CD4-positive, alpha-beta T cell (primary cell): Measurements from ENCODE around the gene MEIS1. TPM values are rescaled to one million over a fixed set of nuclear protein-coding genes. Genes with fewer than 3 reads are reported as not detected.
"Not testable (repeated sequence)": the region's sequence is repeated elsewhere in the genome, so short reads cannot be mapped to it uniquely, and the experiment has no call there.

Experiments used
- ATAC-seq: fragments of 200-7000 bp; cut with Tn5 transposase; one replicate; pipeline ENCODE4 v1.10.0; 2022; ENCODE audit warnings: mild to moderate bottlenecking; ENCODE audit not compliant: poor library complexity
- CTCF ChIA-PET: fragments of 350-600 bp; sonication (Branson Sonifier 250); formaldehyde crosslinking; loops from one replicate; lab custom pipeline; 2021; ENCODE audit warnings: antibody characterized with exemption, inconsistent platforms; lab: Charles Lee
- POLR2A ChIA-PET: fragments of 350-600 bp; sonication (Branson Sonifier 250); formaldehyde crosslinking; loops from one replicate; lab custom pipeline; 2021; ENCODE audit warnings: antibody characterized with exemption, inconsistent platforms; lab: Charles Lee
- DNase-seq, 14 experiments: peaks; one replicate each; pipeline ENCODE4 v3.0.0-alpha.2; 2013 to 2020; ENCODE audit warnings: mixed read lengths in 2 of 14
- H3K27ac ChIP-seq, 2 donors: one replicate each; pipeline versions ENCODE4 v1.5.1 to v1.7.0; 2013; ENCODE audit warnings: low read length in 2 of 2, low read depth in 1 of 2, mild to moderate bottlenecking in 1 of 2
- H3K27me3 ChIP-seq, 2 experiments: 1 replicate in 1 of 2; 2 replicates in 1 of 2; pipeline versions ENCODE4 v1.6.1 to v1.7.0; 2013; ENCODE audit warnings: low read length in 2 of 2, control low read depth in 1 of 2, mild to moderate bottlenecking in 1 of 2, moderate library complexity in 1 of 2; ENCODE audit not compliant: insufficient read depth in 2 of 2, control insufficient read depth in 1 of 2
- H3K36me3 ChIP-seq: one replicate; pipeline ENCODE4 v1.6.1; 2013; ENCODE audit warnings: low read length, control low read depth; ENCODE audit not compliant: insufficient read depth
- H3K4me1 ChIP-seq: one replicate; pipeline ENCODE4 v1.6.1; 2013; ENCODE audit warnings: low read length, control low read depth; ENCODE audit not compliant: insufficient read depth
- H3K4me3 ChIP-seq: one replicate; pipeline ENCODE4 v1.5.1; 2013; ENCODE audit warnings: mild to moderate bottlenecking, low read length, moderate library complexity
- H3K9me3 ChIP-seq, 2 experiments: 1 replicate in 1 of 2; 2 replicates in 1 of 2; pipeline versions ENCODE4 v1.6.1 to v1.7.0; 2013; ENCODE audit warnings: low read length in 2 of 2, mild to moderate bottlenecking in 2 of 2, control low read depth in 1 of 2, moderate library complexity in 1 of 2; ENCODE audit not compliant: control insufficient read depth in 1 of 2, insufficient read depth in 1 of 2
- H3K27ac Mint-ChIP-seq: one replicate; pipeline ENCODE4 v1.8.0; 2020; ENCODE audit warnings: mixed read lengths
- H3K27me3 Mint-ChIP-seq: one replicate; pipeline ENCODE4 v1.8.0; 2021; ENCODE audit warnings: mixed read lengths
- H3K36me3 Mint-ChIP-seq: one replicate; pipeline ENCODE4 v1.8.0; 2021; ENCODE audit warnings: low read depth, mixed read lengths
- H3K4me1 Mint-ChIP-seq: one replicate; pipeline ENCODE4 v1.8.0; 2021; ENCODE audit warnings: low read depth, mixed read lengths
- H3K4me3 Mint-ChIP-seq: one replicate; pipeline ENCODE4 v1.8.0; 2020; ENCODE audit warnings: mild to moderate bottlenecking, mixed read lengths
- H3K9me3 Mint-ChIP-seq: one replicate; pipeline ENCODE4 v1.8.0; 2020; ENCODE audit warnings: mixed read lengths
- intact Hi-C, 2 experiments: fragments of 100-400 bp; cut with DNase I in 1 of 2; cut with micrococcal nuclease in 1 of 2; formaldehyde crosslinking; loops; one replicate each; pipeline versions ENCODE4 v1.15.1 to v1.9.0; 2023 to 2025; cut with DNase I, micrococcal nuclease
- total RNA-seq, 174 experiments: library from RNA in 2 of 174; stranded (reverse) in 2 of 174; gene quantifications; one replicate each; pipeline ENCODE4 v1.2.3 and lab custom pipeline; 2021 to 2026
- TF ChIP-seq, protein P1 (sequence below): fragments of 200-600 bp; IDR thresholded peaks from one replicate; pipeline ENCODE4 v1.8.0; 2022; ENCODE audit warnings: antibody characterized with exemption, mild to moderate bottlenecking

Gene MEIS1
- total RNA-seq, 2 experiments from 2014 or later, result not detected

DNA sequence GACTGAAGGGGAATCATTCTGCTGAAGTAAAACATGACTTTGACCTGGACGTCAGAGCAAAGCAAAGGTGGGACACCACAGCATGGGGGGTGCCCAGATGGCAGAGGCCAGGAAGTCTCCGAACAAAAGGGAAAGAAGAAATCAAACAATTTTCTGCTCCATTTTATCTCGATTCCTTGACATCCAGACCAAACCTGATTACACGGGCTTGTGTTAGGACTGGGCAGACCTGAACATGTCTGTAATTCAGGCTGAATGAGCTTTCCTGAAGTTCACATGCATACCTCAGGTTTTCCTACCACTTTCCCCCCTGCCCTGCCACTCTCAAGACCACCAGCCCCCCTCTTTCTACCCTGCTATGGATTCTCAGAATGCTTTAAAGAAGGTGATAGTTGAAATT lies 44.8 kb upstream of the MEIS1 start:
- no peaks in the 10 kb centered on the region for H3K9me3 Mint-ChIP-seq

DNA sequence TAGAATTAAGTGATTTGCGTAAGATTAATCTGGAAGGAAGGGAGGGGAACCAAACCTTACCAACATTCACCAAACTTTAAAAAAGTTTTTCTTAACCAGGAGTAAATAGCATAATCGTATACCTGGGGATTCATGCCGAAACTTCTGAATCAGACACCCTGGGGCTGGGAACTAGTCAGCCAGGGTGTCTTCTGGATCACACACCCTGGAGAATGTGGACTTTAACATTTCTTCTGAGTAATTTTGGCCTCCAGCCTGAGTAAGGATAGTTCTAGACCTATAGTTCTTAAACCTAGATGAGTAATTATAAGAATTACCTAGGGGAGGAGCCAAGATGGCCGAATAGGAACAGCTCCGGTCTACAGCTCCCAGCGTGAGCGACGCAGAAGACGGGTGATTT lies 44.1 kb upstream of the MEIS1 start:
- ChIA-PET CTCF (no interaction called here), POLR2A (no interaction called here)
- Histone ChIP-seq H3K9me3 (peaks cover 0 to 8% of the 10 kb centered on the region in 2 experiments), H3K27ac (no peak overlapping the region), H3K4me1 (no peaks in the 10 kb centered on the region), H3K4me3 (no peak overlapping the region), H3K27me3 (no peaks in the 10 kb centered on the region), H3K36me3 (no peaks in the 10 kb centered on the region)
- no peaks in the 10 kb centered on the region for H3K4me1 Mint-ChIP-seq
- no peak overlapping the region for H3K4me3 Mint-ChIP-seq
- TF ChIP-seq, protein P1, sequence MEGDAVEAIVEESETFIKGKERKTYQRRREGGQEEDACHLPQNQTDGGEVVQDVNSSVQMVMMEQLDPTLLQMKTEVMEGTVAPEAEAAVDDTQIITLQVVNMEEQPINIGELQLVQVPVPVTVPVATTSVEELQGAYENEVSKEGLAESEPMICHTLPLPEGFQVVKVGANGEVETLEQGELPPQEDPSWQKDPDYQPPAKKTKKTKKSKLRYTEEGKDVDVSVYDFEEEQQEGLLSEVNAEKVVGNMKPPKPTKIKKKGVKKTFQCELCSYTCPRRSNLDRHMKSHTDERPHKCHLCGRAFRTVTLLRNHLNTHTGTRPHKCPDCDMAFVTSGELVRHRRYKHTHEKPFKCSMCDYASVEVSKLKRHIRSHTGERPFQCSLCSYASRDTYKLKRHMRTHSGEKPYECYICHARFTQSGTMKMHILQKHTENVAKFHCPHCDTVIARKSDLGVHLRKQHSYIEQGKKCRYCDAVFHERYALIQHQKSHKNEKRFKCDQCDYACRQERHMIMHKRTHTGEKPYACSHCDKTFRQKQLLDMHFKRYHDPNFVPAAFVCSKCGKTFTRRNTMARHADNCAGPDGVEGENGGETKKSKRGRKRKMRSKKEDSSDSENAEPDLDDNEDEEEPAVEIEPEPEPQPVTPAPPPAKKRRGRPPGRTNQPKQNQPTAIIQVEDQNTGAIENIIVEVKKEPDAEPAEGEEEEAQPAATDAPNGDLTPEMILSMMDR, result no peak
- no peak for DNase-seq
- intact Hi-C loops, result no loop called here
- no peaks in the 10 kb centered on the region for H3K27me3 Mint-ChIP-seq
- no peak for ATAC-seq
- H3K36me3 Mint-ChIP-seq, result no peaks in the 10 kb centered on the region
- H3K27ac Mint-ChIP-seq, result no peak overlapping the region
- H3K9me3 Mint-ChIP-seq, result no peaks in the 10 kb centered on the region

More for the DNA sequence above, 44.8 kb upstream of the MEIS1 start:
- intact Hi-C loops, result no loop called here
- peaks cover 0 to 8% of the 10 kb centered on the region in 2 experiments for H3K9me3 ChIP-seq
- H3K36me3 ChIP-seq, result no peaks in the 10 kb centered on the region
- H3K27me3 ChIP-seq, result no peaks in the 10 kb centered on the region
- Mint-ChIP-seq H3K4me3 (no peak overlapping the region), H3K27ac (no peak overlapping the region), H3K4me1 (no peaks in the 10 kb centered on the region), H3K36me3 (no peaks in the 10 kb centered on the region), H3K27me3 (no peaks in the 10 kb centered on the region)
- ChIA-PET CTCF (no interaction called here), POLR2A (no interaction called here)
- H3K4me1 ChIP-seq, result no peaks in the 10 kb centered on the region
- no peak overlapping the region for H3K27ac ChIP-seq
- TF ChIP-seq, protein P1, result no peak
- H3K4me3 ChIP-seq, result no peak overlapping the region
- no peak for DNase-seq
- ATAC-seq, result no peak

- H3K27ac Mint-ChIP-seq, H3K9me3 ChIP-seq, H3K4me3 ChIP-seq, H3K4me1 Mint-ChIP-seq, H3K36me3 ChIP-seq, H3K27me3 ChIP-seq, POLR2A ChIA-PET, H3K27me3 Mint-ChIP-seq, H3K36me3 Mint-ChIP-seq, DNase-seq, intact Hi-C loops, H3K27ac ChIP-seq, CTCF ChIA-PET, H3K4me1 ChIP-seq, H3K4me3 Mint-ChIP-seq, ATAC-seq, H3K9me3 Mint-ChIP-seq: not testable (repeated sequence)
Measured at GRCh38 chr2:66391240-66391639, 43.7 kb upstream of the MEIS1 start.

GRCh38 chr2:66405473-66405872 lies 29.5 kb upstream of the MEIS1 start:
- TF ChIP-seq, protein P1, result no peak
- H3K27me3 Mint-ChIP-seq, result peaks cover 4% of the 10 kb centered on the region
- Histone ChIP-seq H3K27me3 (no peaks in the 10 kb centered on the region), H3K4me1 (no peaks in the 10 kb centered on the region), H3K27ac (no peak overlapping the region), H3K4me3 (no peak overlapping the region), H3K36me3 (no peaks in the 10 kb centered on the region), H3K9me3 (peaks cover 4% of the 10 kb centered on the region in 2 experiments)
- no peak overlapping the region for H3K27ac Mint-ChIP-seq
- intact Hi-C loops, result no loop called here
- ATAC-seq (no peak), DNase-seq (no peak)
- no peak overlapping the region for H3K4me3 Mint-ChIP-seq
- ChIA-PET POLR2A (no interaction called here), CTCF (no interaction called here)
- peaks cover 7% of the 10 kb centered on the region for H3K9me3 Mint-ChIP-seq
- no peaks in the 10 kb centered on the region for H3K4me1 Mint-ChIP-seq
- no peaks in the 10 kb centered on the region for H3K36me3 Mint-ChIP-seq
